Measurements from ENCODE around the gene GH1. TPM values are rescaled to one million over a fixed set of nuclear protein-coding genes. Genes with fewer than 3 reads are reported as not detected.

Gene GH1
- total and polyA plus RNA-seq, 2 of the 13 experiments (the other 11 are each of a cell fraction or from before 2014, with no cell fraction given): not detected

DNA sequence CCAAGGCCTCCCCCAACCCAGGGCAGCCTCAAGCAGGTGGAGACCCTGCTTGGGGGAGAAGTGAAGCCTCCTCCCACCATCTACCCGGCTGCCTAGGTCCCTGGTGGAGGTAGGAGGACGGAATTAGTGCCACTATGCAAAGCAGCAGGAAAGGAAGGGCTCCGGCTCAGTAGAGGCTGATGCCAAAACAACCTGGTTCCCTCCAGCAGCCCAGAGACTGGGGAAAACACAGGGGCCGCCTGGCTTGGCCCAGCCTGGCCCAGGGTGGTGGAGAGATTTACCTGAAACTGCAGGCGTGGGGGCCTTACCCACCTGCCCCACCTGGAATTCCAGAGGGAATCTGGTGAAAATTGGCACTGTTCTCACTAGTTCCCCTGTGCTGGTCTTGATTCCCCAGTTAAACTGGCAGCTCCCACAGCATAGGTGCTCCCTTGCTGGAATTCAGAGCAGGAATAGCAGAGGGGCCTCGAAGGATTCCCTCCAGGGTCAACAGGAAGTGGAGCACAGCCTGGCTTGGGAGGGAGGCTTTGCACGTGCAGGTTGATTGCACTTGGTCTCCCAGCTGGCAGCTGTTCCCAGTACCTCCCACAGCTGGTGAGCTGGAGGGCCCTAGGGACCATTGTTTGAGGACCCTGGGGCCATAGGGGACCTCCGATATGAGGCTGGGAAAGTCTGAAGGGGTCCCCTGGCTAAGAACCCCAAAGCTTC lies 9.0 kb upstream of the GH1 start (continued):
- TF ChIP-seq, protein P1, sequence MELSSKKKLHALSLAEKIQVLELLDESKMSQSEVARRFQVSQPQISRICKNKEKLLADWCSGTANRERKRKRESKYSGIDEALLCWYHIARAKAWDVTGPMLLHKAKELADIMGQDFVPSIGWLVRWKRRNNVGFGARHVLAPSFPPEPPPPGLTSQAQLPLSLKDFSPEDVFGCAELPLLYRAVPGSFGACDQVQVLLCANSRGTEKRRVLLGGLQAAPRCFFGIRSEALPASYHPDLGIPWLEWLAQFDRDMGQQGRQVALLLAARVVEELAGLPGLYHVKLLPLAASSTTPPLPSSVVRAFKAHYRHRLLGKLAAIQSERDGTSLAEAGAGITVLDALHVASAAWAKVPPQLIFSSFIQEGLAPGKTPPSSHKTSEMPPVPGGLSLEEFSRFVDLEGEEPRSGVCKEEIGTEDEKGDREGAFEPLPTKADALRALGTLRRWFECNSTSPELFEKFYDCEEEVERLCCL (CRISPR knock-in tag; IDR thresholded peaks at IDR 0.05; ENCODE audit: borderline replicate concordance): no peak
- TF ChIP-seq, protein P2, sequence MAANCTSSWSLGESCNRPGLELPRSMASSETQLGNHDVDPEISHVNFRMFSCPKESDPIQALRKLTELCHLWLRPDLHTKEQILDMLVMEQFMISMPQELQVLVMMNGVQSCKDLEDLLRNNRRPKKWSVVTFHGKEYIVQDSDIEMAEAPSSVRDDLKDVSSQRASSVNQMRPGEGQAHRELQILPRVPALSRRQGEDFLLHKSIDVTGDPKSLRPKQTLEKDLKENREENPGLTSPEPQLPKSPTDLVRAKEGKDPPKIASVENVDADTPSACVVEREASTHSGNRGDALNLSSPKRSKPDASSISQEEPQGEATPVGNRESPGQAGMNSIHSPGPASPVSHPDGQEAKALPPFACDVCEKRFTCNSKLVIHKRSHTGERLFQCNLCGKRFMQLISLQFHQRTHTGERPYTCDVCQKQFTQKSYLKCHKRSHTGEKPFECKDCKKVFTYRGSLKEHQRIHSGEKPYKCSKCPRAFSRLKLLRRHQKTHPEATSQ (CRISPR knock-in tag; IDR thresholded peaks at IDR 0.05; ENCODE audit: borderline replicate concordance): no peak
- TF ChIP-seq PHF20 (CRISPR knock-in tag; IDR thresholded peaks at IDR 0.05): no peak
- TF ChIP-seq ZNF460 (CRISPR knock-in tag; IDR thresholded peaks at IDR 0.05; ENCODE audit: borderline replicate concordance): no peak

DNA sequence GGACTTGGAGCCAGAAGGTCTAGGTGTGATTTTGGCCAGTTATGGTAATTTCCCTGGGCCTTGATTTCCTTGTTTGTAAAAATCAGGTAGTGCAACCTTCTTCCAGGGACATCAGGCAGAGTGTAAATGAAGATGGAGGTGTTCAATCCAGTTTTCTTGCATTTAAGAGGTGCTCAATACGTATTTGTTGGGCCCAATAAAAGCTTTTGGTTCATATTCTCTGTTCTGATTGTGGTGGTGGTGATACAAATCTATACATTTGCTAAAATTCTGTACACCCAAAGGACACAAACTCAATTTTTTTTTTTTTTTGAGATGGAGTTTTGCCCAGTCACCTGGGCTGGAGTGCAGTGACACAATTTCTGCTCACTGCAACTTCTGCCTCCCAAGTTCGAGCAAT lies 7.5 kb upstream of the GH1 start:
- WGBS (ENCODE audit: low lambda C conversion rate): 14% methylated on average over 2 of the region's 2 CpGs
- TF ChIP-seq FOXA1 (IDR thresholded peaks at IDR 0.05): no peak
- TF ChIP-seq FOXA1 (CRISPR knock-in tag; IDR thresholded peaks at IDR 0.05): no peak
- TF ChIP-seq EP300 (IDR thresholded peaks at IDR 0.05; ENCODE audit: low read depth in 2 of 2, low read length in 2 of 2): no peak
- TF ChIP-seq EP300 (CRISPR knock-in tag; IDR thresholded peaks at IDR 0.05; ENCODE audit: borderline replicate concordance): no peak
- TF ChIP-seq ZNF451 (CRISPR knock-in tag; IDR thresholded peaks at IDR 0.05): no peak
- no peak for TF ChIP-seq KDM6A (CRISPR knock-in tag; IDR thresholded peaks at IDR 0.05; ENCODE audit: low read depth)
- no peak for TF ChIP-seq ZNF616 (CRISPR knock-in tag; IDR thresholded peaks at IDR 0.05; ENCODE audit: low read depth)
- no peak for TF ChIP-seq ZNF816 (CRISPR knock-in tag; IDR thresholded peaks at IDR 0.05; ENCODE audit: borderline replicate concordance)
- H3K4me1 ChIP-seq (ENCODE audit: insufficient read depth, low read length): peaks cover 13% of the 10 kb centered on the region
- ATAC-seq: no peak
- CTCF ChIA-PET (ENCODE audit: low intra/inter-chr PET ratio, low total read pairs): no interaction called here
- in situ Hi-C loops (cut with HindIII; ENCODE audit: extremely low pct_ligation_motif_present, low pct_unique_long_range_greater_than_20kb) (loop anchor here (10.0 kb wide), 1 partner anchor 209 kb away; the partner anchor contains the start of gene ERN1), intact Hi-C loops (cut with micrococcal nuclease; ENCODE audit: unreplicated experiment) (no loop called here)
- no peak overlapping the region for H2AFZ ChIP-seq (ENCODE audit: low read length)
- POLR2A ChIA-PET: no interaction called here
- DNase-seq (ENCODE audit: low spot score): no peak
- no peak overlapping the region for H3K27ac ChIP-seq (ENCODE audit: extremely low read length, insufficient read depth, low read length)
- BruUV-seq (replicated peaks): no TSS peak
- H4K20me1 ChIP-seq (ENCODE audit: insufficient read depth, low read length): no peaks in the 10 kb centered on the region; the same call in 1 of the 2 replicates
- H3K4me3 ChIP-seq (replicated peaks in 1 of 3; ENCODE audit: insufficient read depth in 1 of 3, low read depth in 2 of 3, low read length in 3 of 3): no peak overlapping the region
- H3K27me3 ChIP-seq (ENCODE audit: control insufficient read depth in 1 of 2, insufficient read depth in 2 of 2, low read length in 2 of 2): peaks cover 18 to 54% of the 10 kb centered on the region in 2 experiments
- no peak overlapping the region for H3K9ac ChIP-seq (ENCODE audit: insufficient read depth, low read depth, low read length)
- no peaks in the 10 kb centered on the region for H3K9me3 ChIP-seq (ENCODE audit: low read length)
- FAIRE-seq: no peak
- H3K79me2 ChIP-seq (ENCODE audit: insufficient read depth, low read length): no peaks in the 10 kb centered on the region
- no peaks in the 10 kb centered on the region for H3K36me3 ChIP-seq (replicated peaks in 1 of 2; ENCODE audit: control insufficient read depth in 1 of 2, insufficient read depth in 2 of 2, low read length in 2 of 2)
- H3K4me2 ChIP-seq (ENCODE audit: low read depth, low read length): no peak overlapping the region

All from HepG2 (cell line).